ENCODE measurements around the gene UBQLN4. TPM values are rescaled to one million over a fixed set of nuclear protein-coding genes. Genes with fewer than 3 reads are reported as not detected.

The UBQLN4 gene
- total RNA-seq, 1 donor from 2014 or later: 43.7 TPM

- no peak overlapping the region for H3K27ac Mint-ChIP-seq
- Histone ChIP-seq H3K27me3 (no peaks in the 10 kb centered on the region), H3K36me3 (no peaks in the 10 kb centered on the region), H2AFZ (replicated peaks) (no peak overlapping the region), H3K9me3 (ENCODE audit: low read depth) (no peaks in the 10 kb centered on the region), H3K9ac (no peak overlapping the region), H3K79me2 (ENCODE audit: low read depth) (peaks cover 3% of the 10 kb centered on the region), H3F3A (ENCODE audit: low read depth) (peaks cover 52% of the 10 kb centered on the region), H3K4me1 (peaks cover 30% of the 10 kb centered on the region), H3K4me3 (no peak overlapping the region), H3K27ac (no peak overlapping the region), H3K4me2 (no peak overlapping the region), H4K20me1 (ENCODE audit: low read depth) (no peaks in the 10 kb centered on the region)
- no peaks in the 10 kb centered on the region for H3K9me3 Mint-ChIP-seq
- no peaks in the 10 kb centered on the region for H3K36me3 Mint-ChIP-seq
- no peak overlapping the region for H3K4me3 Mint-ChIP-seq
- H3K4me1 Mint-ChIP-seq: peaks cover 40% of the 10 kb centered on the region
- DNase-seq (ENCODE audit: low spot score): no peak
- H3K27me3 Mint-ChIP-seq (ENCODE audit: insufficient read depth, low read depth): peaks cover 7% of the 10 kb centered on the region
- TF ChIP-seq CTCF (IDR thresholded peaks at IDR 0.05) (no peak), EZH2 (IDR thresholded peaks at IDR 0.05) (no peak), EZH2phosphoT487 (IDR thresholded peaks at IDR 0.05) (no peak)
Observed at GRCh38 chr1:156064615-156065014, 11.0 kb upstream of the UBQLN4 start.

GRCh38 chr1:156063997-156064285, 10.3 kb upstream of the UBQLN4 start:
- Histone ChIP-seq H3K4me3 (no peak overlapping the region), H3K4me1 (peaks cover 30% of the 10 kb centered on the region), H3K27ac (no peak overlapping the region), H3K4me2 (no peak overlapping the region), H2AFZ (replicated peaks) (no peak overlapping the region), H4K20me1 (ENCODE audit: low read depth) (no peaks in the 10 kb centered on the region), H3K9me3 (ENCODE audit: low read depth) (no peaks in the 10 kb centered on the region), H3F3A (ENCODE audit: low read depth) (peaks cover 55% of the 10 kb centered on the region), H3K9ac (no peak overlapping the region), H3K79me2 (ENCODE audit: low read depth) (peaks cover 3% of the 10 kb centered on the region), H3K27me3 (no peaks in the 10 kb centered on the region), H3K36me3 (no peaks in the 10 kb centered on the region)
- peaks cover 40% of the 10 kb centered on the region for H3K4me1 Mint-ChIP-seq
- H3K4me3 Mint-ChIP-seq: no peak overlapping the region
- peaks cover 5% of the 10 kb centered on the region for H3K27me3 Mint-ChIP-seq (ENCODE audit: insufficient read depth, low read depth)
- no peaks in the 10 kb centered on the region for H3K9me3 Mint-ChIP-seq
- H3K36me3 Mint-ChIP-seq: no peaks in the 10 kb centered on the region
- H3K27ac Mint-ChIP-seq: no peak overlapping the region
- peak; percentile 44 for DNase-seq (ENCODE audit: low spot score)
- TF ChIP-seq EZH2 (IDR thresholded peaks at IDR 0.05) (no peak), EZH2phosphoT487 (IDR thresholded peaks at IDR 0.05) (no peak), CTCF (IDR thresholded peaks at IDR 0.05) (no peak)

- H3K4me1 ChIP-seq: peaks cover 30% of the 10 kb centered on the region
- H3K27ac Mint-ChIP-seq: no peak overlapping the region
- H3K9me3 Mint-ChIP-seq: no peaks in the 10 kb centered on the region
- H3K4me3 Mint-ChIP-seq: peak overlapping the region; percentile 38
- no peak overlapping the region for H3K9ac ChIP-seq
- H2AFZ ChIP-seq (replicated peaks): no peak overlapping the region
- H3K27me3 ChIP-seq: no peaks in the 10 kb centered on the region
- H4K20me1 ChIP-seq (ENCODE audit: low read depth): no peaks in the 10 kb centered on the region
- peaks cover 5% of the 10 kb centered on the region for H3K27me3 Mint-ChIP-seq (ENCODE audit: insufficient read depth, low read depth)
- peaks cover 11% of the 10 kb centered on the region for H3K79me2 ChIP-seq (ENCODE audit: low read depth)
- no peak overlapping the region for H3K27ac ChIP-seq
- H3F3A ChIP-seq (ENCODE audit: low read depth): peaks cover 62% of the 10 kb centered on the region
- peaks cover 37% of the 10 kb centered on the region for H3K4me1 Mint-ChIP-seq
- TF ChIP-seq EZH2phosphoT487 (IDR thresholded peaks at IDR 0.05): no peak
- TF ChIP-seq CTCF (IDR thresholded peaks at IDR 0.05): no peak
- no peak for DNase-seq (ENCODE audit: low spot score)
- H3K4me3 ChIP-seq: no peak overlapping the region
- peaks cover 6% of the 10 kb centered on the region for H3K36me3 Mint-ChIP-seq
- no peaks in the 10 kb centered on the region for H3K9me3 ChIP-seq (ENCODE audit: low read depth)
- H3K36me3 ChIP-seq: no peaks in the 10 kb centered on the region
- H3K4me2 ChIP-seq: peak overlapping the region; percentile 74
Observed at GRCh38 chr1:156062189-156062588, 8.6 kb upstream of the UBQLN4 start.
